GM23338 (cell line): ENCODE results near the gene CDK16. TPM values are rescaled to one million over a fixed set of nuclear protein-coding genes. Genes with fewer than 3 reads are reported as not detected.

Experiments
- ATAC-seq: fragments of 200-7000 bp; cut with Tn5 transposase; 3 replicates; pipeline ENCODE4 v1.9.1; 2020
- DNase-seq: peaks from one replicate; pipeline ENCODE4 v3.0.0-alpha.2; 2015; ENCODE audit warnings: low spot score
- H2AFZ ChIP-seq: fragments of 200-600 bp; sonication (generic); 2 replicates; pipeline ENCODE4 v1.8.0; 2016; ENCODE audit warnings: antibody characterized with exemption, mild to moderate bottlenecking, moderate library complexity
- H3F3A ChIP-seq: fragments of 200-600 bp; sonication (generic); replicated peaks from 2 replicates; pipeline ENCODE4 v1.8.0; 2017; ENCODE audit warnings: antibody characterized with exemption, mixed run types, low read depth
- H3K27ac ChIP-seq: fragments of 200-600 bp; sonication (generic); 2 replicates; pipeline ENCODE4 v1.6.1; 2016; ENCODE audit warnings: low read depth
- H3K27me3 ChIP-seq: fragments of 200-600 bp; sonication (generic); 2 replicates; pipeline ENCODE4 v1.8.0; 2016; ENCODE audit warnings: mild to moderate bottlenecking, mixed run types, moderate library complexity; ENCODE audit not compliant: insufficient read depth
- H3K36me3 ChIP-seq: fragments of 200-600 bp; sonication (generic); 2 replicates; pipeline ENCODE4 v1.8.0; 2016; ENCODE audit warnings: mild to moderate bottlenecking; ENCODE audit not compliant: insufficient read depth
- H3K4me1 ChIP-seq: fragments of 200-600 bp; sonication (generic); 2 replicates; pipeline ENCODE4 v1.8.0; 2016; ENCODE audit warnings: mild to moderate bottlenecking, moderate library complexity; ENCODE audit not compliant: insufficient read depth
- H3K4me2 ChIP-seq: fragments of 200-600 bp; sonication (generic); 2 replicates; pipeline ENCODE4 v1.7.1; 2017; ENCODE audit warnings: mixed run types
- H3K4me3 ChIP-seq: fragments of 200-600 bp; sonication (generic); 2 replicates; pipeline ENCODE4 v1.6.1; 2016; ENCODE audit warnings: mixed run types
- H3K79me2 ChIP-seq: fragments of 200-600 bp; sonication (generic); replicated peaks from 2 replicates; pipeline ENCODE4 v1.8.0; 2017; ENCODE audit warnings: mild to moderate bottlenecking; ENCODE audit not compliant: insufficient read depth
- H3K9me2 ChIP-seq: fragments of 200-600 bp; sonication (generic); 2 replicates; pipeline ENCODE4 v1.8.0; 2017; ENCODE audit not compliant: insufficient read depth
- H4K20me1 ChIP-seq: fragments of 200-600 bp; sonication (generic); replicated peaks from 2 replicates; pipeline ENCODE4 v1.8.0; 2017; ENCODE audit warnings: mild to moderate bottlenecking; ENCODE audit not compliant: insufficient read depth
- H3K27ac Mint-ChIP-seq: 2 replicates; pipeline ENCODE4 v1.8.0; 2020; ENCODE audit warnings: inconsistent platforms, mild to moderate bottlenecking, moderate library complexity, mixed read lengths
- H3K27me3 Mint-ChIP-seq: 3 replicates; pipeline ENCODE4 v1.8.0; 2022; ENCODE audit warnings: low read depth, mild to moderate bottlenecking, moderate library complexity, mixed read lengths, inconsistent platforms; ENCODE audit not compliant: insufficient read depth, poor library complexity
- H3K36me3 Mint-ChIP-seq: 3 replicates; pipeline ENCODE4 v1.8.0; 2021; ENCODE audit warnings: low read depth, mild to moderate bottlenecking, inconsistent platforms, moderate library complexity, mixed read lengths
- H3K4me1 Mint-ChIP-seq: 3 replicates; pipeline ENCODE4 v1.8.0; 2020; ENCODE audit warnings: mild to moderate bottlenecking, inconsistent platforms, mixed read lengths
- H3K4me3 Mint-ChIP-seq: 3 replicates; pipeline ENCODE4 v1.8.0; 2021; ENCODE audit warnings: moderate library complexity, mild to moderate bottlenecking, inconsistent platforms, mixed read lengths
- H3K9me3 Mint-ChIP-seq: 3 replicates; pipeline ENCODE4 v1.8.0; 2020; ENCODE audit warnings: moderate library complexity, mild to moderate bottlenecking, inconsistent platforms, mixed read lengths
- CREB1 ChIP-seq: fragments of 250-450 bp; sonication (Bioruptor Pico); IDR thresholded peaks from 2 replicates; pipeline ENCODE4 v1.5.0; 2020; ENCODE audit warnings: low read depth, mild to moderate bottlenecking, moderate library complexity
- CTCF ChIP-seq, 2 experiments: fragments of 200-600 bp in 1 of 2; sonication (generic) in 1 of 2; conservative IDR thresholded peaks; 2 replicates each; pipeline versions ENCODE4 v1.5.1 to v1.6.1; 2016 to 2017; ENCODE audit warnings: antibody characterized with exemption in 2 of 2, low read depth in 2 of 2, mild to moderate bottlenecking in 2 of 2, moderate library complexity in 1 of 2
- EZH2phosphoT487 ChIP-seq: fragments of 200-600 bp; sonication (generic); IDR thresholded peaks from one replicate; pipeline ENCODE4 v1.8.1; 2018; ENCODE audit warnings: antibody characterized with exemption; ENCODE audit not compliant: unreplicated experiment
- JUNB ChIP-seq: IDR thresholded peaks from one replicate; pipeline ENCODE4 v1.6.1; 2016; ENCODE audit warnings: antibody characterized with exemption; ENCODE audit not compliant: unreplicated experiment
- POLR2AphosphoS5 ChIP-seq: IDR thresholded peaks from 2 replicates; pipeline ENCODE4 v1.6.1; 2016; ENCODE audit warnings: antibody characterized with exemption, low read depth
- REST ChIP-seq: IDR thresholded peaks from one replicate; pipeline ENCODE4 v1.6.1; 2018; ENCODE audit warnings: antibody characterized with exemption; ENCODE audit not compliant: unreplicated experiment
- STAT1 ChIP-seq: IDR thresholded peaks from one replicate; pipeline ENCODE4 v1.6.1; 2016; ENCODE audit warnings: antibody characterized with exemption; ENCODE audit not compliant: unreplicated experiment
- ZNF114 ChIP-seq: fragments of 250-450 bp; sonication (Bioruptor Pico); IDR thresholded peaks from 2 replicates; pipeline ENCODE4 v1.5.0; 2020; ENCODE audit warnings: mild to moderate bottlenecking, moderate library complexity
- ZNF331 ChIP-seq: fragments of 250-450 bp; sonication (Bioruptor Pico); IDR thresholded peaks from 2 replicates; pipeline ENCODE4 v1.5.0; 2020; ENCODE audit warnings: low read depth, mild to moderate bottlenecking, moderate library complexity
- ZNF462 ChIP-seq: fragments of 250-450 bp; sonication (Bioruptor Pico); IDR thresholded peaks from 2 replicates; pipeline ENCODE4 v1.5.0; 2020; ENCODE audit warnings: mild to moderate bottlenecking, moderate library complexity
- polyA plus RNA-seq: library from polyadenylated mRNA; unstranded; fragments of >200 nt; fragmentation: Nextera tagmentation; extraction: Ambion mirVana; gene quantifications from 2 replicates; pipeline ENCODE4 v1.2.1, GENCODE V29; 2016
- total RNA-seq: library from RNA; depleted of rRNA; stranded (reverse); fragments of >200 nt; shearing (Covaris generic); gene quantifications from 2 replicates; pipeline ENCODE4 v1.2.3, GENCODE V29; 2014

CDK16 gene
- total and polyA plus RNA-seq, 2 experiments from 2014 or later, result 58.9 to 158 TPM

GRCh38 chrX:47174846-47175587, 43.5 kb upstream of the CDK16 start:
- Histone ChIP-seq H3F3A (no peaks in the 10 kb centered on the region), H2AFZ (no peak overlapping the region), H4K20me1 (no peaks in the 10 kb centered on the region), H3K4me2 (no peak overlapping the region), H3K27ac (no peak overlapping the region), H3K9me2 (no peaks in the 10 kb centered on the region), H3K4me3 (no peak overlapping the region), H3K36me3 (0 out of 2 replicates have a peak, but pooled peaks cover 3% of the 10 kb centered on the region), H3K4me1 (no peaks in the 10 kb centered on the region), H3K79me2 (no peaks in the 10 kb centered on the region), H3K27me3 (no peaks in the 10 kb centered on the region)
- Mint-ChIP-seq H3K36me3 (peaks cover 40% of the 10 kb centered on the region), H3K4me3 (no peak overlapping the region), H3K27ac (peak overlapping the region; percentile 48; the same call in 1 of the 2 replicates), H3K27me3 (peaks cover 4% of the 10 kb centered on the region), H3K9me3 (no peaks in the 10 kb centered on the region), H3K4me1 (no peaks in the 10 kb centered on the region)
- DNase-seq (no peak), ATAC-seq (no peak)
- TF ChIP-seq EZH2phosphoT487, result no peak
- no peak for TF ChIP-seq STAT1
- no peak for TF ChIP-seq CTCF (conservative IDR thresholded peaks at IDR 0.05; ENCODE audit: low read depth in 2 of 2)
- no peak for TF ChIP-seq POLR2AphosphoS5
- no peak for TF ChIP-seq CREB1 (CRISPR knock-in tag)

GRCh38 chrX:47175588-47175980, 42.9 kb upstream of the CDK16 start:
- H4K20me1 ChIP-seq, result no peaks in the 10 kb centered on the region
- no peaks in the 10 kb centered on the region for H3K9me2 ChIP-seq
- no peaks in the 10 kb centered on the region for H3K27me3 ChIP-seq
- DNase-seq, result no peak
- Mint-ChIP-seq H3K27ac (peak overlapping the region; percentile 48; the same call in 1 of the 2 replicates), H3K27me3 (peaks cover 4% of the 10 kb centered on the region), H3K4me1 (no peaks in the 10 kb centered on the region), H3K4me3 (no peak overlapping the region), H3K36me3 (peaks cover 44% of the 10 kb centered on the region), H3K9me3 (no peaks in the 10 kb centered on the region)
- no peaks in the 10 kb centered on the region for H3K4me1 ChIP-seq
- H2AFZ ChIP-seq, result no peak overlapping the region
- no peak overlapping the region for H3K27ac ChIP-seq
- H3K79me2 ChIP-seq, result no peaks in the 10 kb centered on the region
- H3K4me3 ChIP-seq, result no peak overlapping the region
- no peak overlapping the region for H3K4me2 ChIP-seq
- H3F3A ChIP-seq, result no peaks in the 10 kb centered on the region
- ATAC-seq, result no peak
- 0 out of 2 replicates have a peak, but pooled peaks cover 3% of the 10 kb centered on the region for H3K36me3 ChIP-seq
- TF ChIP-seq ZNF462 (CRISPR knock-in tag) (no peak), ZNF114 (CRISPR knock-in tag) (no peak), EZH2phosphoT487 (no peak), ZNF331 (CRISPR knock-in tag) (no peak), JUNB (no peak), REST (no peak), STAT1 (no peak)
